ENCODE results near the gene PNPLA3.
A peak's percentile ranks its signal among the peaks of the same experiment; 100 is the strongest.

PNPLA3 gene

GRCh38 chr22:43955040-43955882, 31.7 kb downstream of the PNPLA3 start, which contains the start of gene SAMM50:
SAMM50 (plus strand) TSS chr22:43955442; CDS start chr22:43955578, 136 bp downstream.
- Mint-ChIP-seq H3K4me1 (ENCODE audit: low read depth) (peaks cover 37% of the 10 kb centered on the region), H3K27me3 (peaks cover 6% of the 10 kb centered on the region), H3K9me3 (no peaks in the 10 kb centered on the region), H3K27ac (peak within 1 kb of the TSS; percentile 88), H3K36me3 (ENCODE audit: low read depth) (peaks cover 14% of the 10 kb centered on the region), H3K4me3 (peak within 1 kb of the TSS; percentile 94)

- Mint-ChIP-seq H3K27me3 (peaks cover 6% of the 10 kb centered on the region), H3K4me3 (peak overlapping the region; percentile 94), H3K27ac (peak overlapping the region; percentile 88), H3K9me3 (no peaks in the 10 kb centered on the region), H3K4me1 (ENCODE audit: low read depth) (peaks cover 37% of the 10 kb centered on the region), H3K36me3 (ENCODE audit: low read depth) (peaks cover 14% of the 10 kb centered on the region)
Measured at GRCh38 chr22:43955883-43956782, 32.5 kb downstream of the PNPLA3 start.

- H3K36me3 Mint-ChIP-seq (ENCODE audit: low read depth), result peaks cover 14% of the 10 kb centered on the region
Measured at GRCh38 chr22:43956805-43957463, 33.3 kb downstream of the PNPLA3 start.

GRCh38 chr22:43957871-43958270, 34.3 kb downstream of the PNPLA3 start:
- Mint-ChIP-seq H3K9me3 (no peaks in the 10 kb centered on the region), H3K36me3 (ENCODE audit: low read depth) (peaks cover 15% of the 10 kb centered on the region), H3K27me3 (no peaks in the 10 kb centered on the region), H3K4me1 (ENCODE audit: low read depth) (peaks cover 37% of the 10 kb centered on the region), H3K4me3 (no peak overlapping the region), H3K27ac (no peak overlapping the region)

More at GRCh38 chr22:43956805-43957463, 33.3 kb downstream of the PNPLA3 start:
- H3K27ac Mint-ChIP-seq, result no peak overlapping the region
- peak overlapping the region; percentile 94 for H3K4me3 Mint-ChIP-seq
- peaks cover 37% of the 10 kb centered on the region for H3K4me1 Mint-ChIP-seq (ENCODE audit: low read depth)
- peaks cover 3% of the 10 kb centered on the region for H3K27me3 Mint-ChIP-seq
- H3K9me3 Mint-ChIP-seq, result no peaks in the 10 kb centered on the region

- Mint-ChIP-seq H3K27ac (no peak overlapping the region), H3K27me3 (no peaks in the 10 kb centered on the region), H3K4me1 (ENCODE audit: low read depth) (peaks cover 6% of the 10 kb centered on the region), H3K9me3 (no peaks in the 10 kb centered on the region), H3K36me3 (ENCODE audit: low read depth) (peaks cover 63% of the 10 kb centered on the region), H3K4me3 (no peak overlapping the region)
Measured at GRCh38 chr22:43964314-43964857, 40.8 kb downstream of the PNPLA3 start.

GRCh38 chr22:43967069-43967468, 43.5 kb downstream of the PNPLA3 start:
- Mint-ChIP-seq H3K27me3 (no peaks in the 10 kb centered on the region), H3K4me3 (no peak overlapping the region), H3K9me3 (no peaks in the 10 kb centered on the region), H3K36me3 (ENCODE audit: low read depth) (peaks cover 68% of the 10 kb centered on the region), H3K27ac (no peak overlapping the region), H3K4me1 (ENCODE audit: low read depth) (no peaks in the 10 kb centered on the region)

- Mint-ChIP-seq H3K4me1 (ENCODE audit: low read depth) (no peaks in the 10 kb centered on the region), H3K36me3 (ENCODE audit: low read depth) (peaks cover 71% of the 10 kb centered on the region), H3K27me3 (no peaks in the 10 kb centered on the region), H3K27ac (no peak overlapping the region), H3K9me3 (no peaks in the 10 kb centered on the region), H3K4me3 (no peak overlapping the region)
Measured at GRCh38 chr22:43968614-43969013, 45.0 kb downstream of the PNPLA3 start.

- Mint-ChIP-seq H3K27ac (peak overlapping the region; percentile 50), H3K27me3 (no peaks in the 10 kb centered on the region), H3K36me3 (ENCODE audit: low read depth) (peaks cover 73% of the 10 kb centered on the region), H3K4me1 (ENCODE audit: low read depth) (no peaks in the 10 kb centered on the region), H3K9me3 (no peaks in the 10 kb centered on the region), H3K4me3 (no peak overlapping the region)
Measured at GRCh38 chr22:43969021-43969878, 45.6 kb downstream of the PNPLA3 start.

GRCh38 chr22:43969989-43970755, 46.6 kb downstream of the PNPLA3 start:
- Mint-ChIP-seq H3K4me1 (ENCODE audit: low read depth) (no peaks in the 10 kb centered on the region), H3K4me3 (no peak overlapping the region), H3K36me3 (ENCODE audit: low read depth) (peaks cover 67% of the 10 kb centered on the region), H3K27me3 (no peaks in the 10 kb centered on the region), H3K27ac (no peak overlapping the region), H3K9me3 (no peaks in the 10 kb centered on the region)

GRCh38 chr22:43971112-43971511, 47.5 kb downstream of the PNPLA3 start:
- no peaks in the 10 kb centered on the region for H3K9me3 Mint-ChIP-seq
- no peaks in the 10 kb centered on the region for H3K27me3 Mint-ChIP-seq
- no peaks in the 10 kb centered on the region for H3K4me1 Mint-ChIP-seq (ENCODE audit: low read depth)
- H3K36me3 Mint-ChIP-seq (ENCODE audit: low read depth), result peaks cover 64% of the 10 kb centered on the region
- no peak overlapping the region for H3K27ac Mint-ChIP-seq
- no peak overlapping the region for H3K4me3 Mint-ChIP-seq

- no peaks in the 10 kb centered on the region for H3K4me1 Mint-ChIP-seq (ENCODE audit: low read depth)
- H3K27me3 Mint-ChIP-seq, result no peaks in the 10 kb centered on the region
- H3K27ac Mint-ChIP-seq, result no peak overlapping the region
- H3K4me3 Mint-ChIP-seq, result no peak overlapping the region
- H3K36me3 Mint-ChIP-seq (ENCODE audit: low read depth), result peaks cover 66% of the 10 kb centered on the region
- H3K9me3 Mint-ChIP-seq, result no peaks in the 10 kb centered on the region
Measured at GRCh38 chr22:43972931-43973462, 49.4 kb downstream of the PNPLA3 start.

- Mint-ChIP-seq H3K36me3 (ENCODE audit: low read depth) (peaks cover 62% of the 10 kb centered on the region), H3K4me1 (ENCODE audit: low read depth) (no peaks in the 10 kb centered on the region), H3K9me3 (no peaks in the 10 kb centered on the region), H3K27me3 (no peaks in the 10 kb centered on the region), H3K27ac (no peak overlapping the region), H3K4me3 (no peak overlapping the region)
Measured at GRCh38 chr22:43974028-43974545, 50.5 kb downstream of the PNPLA3 start.

- no peak overlapping the region for H3K27ac Mint-ChIP-seq
- H3K36me3 Mint-ChIP-seq (ENCODE audit: low read depth), result peaks cover 61% of the 10 kb centered on the region
- no peaks in the 10 kb centered on the region for H3K9me3 Mint-ChIP-seq
- no peak overlapping the region for H3K4me3 Mint-ChIP-seq
- no peaks in the 10 kb centered on the region for H3K4me1 Mint-ChIP-seq (ENCODE audit: low read depth)
- no peaks in the 10 kb centered on the region for H3K27me3 Mint-ChIP-seq
Measured at GRCh38 chr22:43975041-43975440, 51.4 kb downstream of the PNPLA3 start.
